GM18870 (cell line): Measurements from ENCODE around the gene AASS.

Experiments
- ATAC-seq: cut with Tn5 transposase; IDR thresholded peaks from one replicate; pipeline ENCODE4 v1.9.1; 2021; ENCODE audit warnings: moderate library complexity; ENCODE audit not compliant: unreplicated experiment

The AASS gene

GRCh38 chr7:122054393-122054792 is 89.7 kb downstream of the AASS start:
- no peak for ATAC-seq

GRCh38 chr7:122046402-122046801 is 97.6 kb downstream of the AASS start:
- ATAC-seq = no peak

GRCh38 chr7:122040147-122040546 is 103.9 kb downstream of the AASS start:
- no peak for ATAC-seq

GRCh38 chr7:122038904-122039303 is 105.1 kb downstream of the AASS start:
- no peak for ATAC-seq

GRCh38 chr7:122038134-122038533 is 105.9 kb downstream of the AASS start:
- no peak for ATAC-seq

GRCh38 chr7:122035876-122036275 is 108.2 kb downstream of the AASS start:
- ATAC-seq = no peak

- ATAC-seq = no peak
Observed at GRCh38 chr7:122033641-122034040, 110.4 kb downstream of the AASS start.

GRCh38 chr7:122027058-122027457 is 117.0 kb downstream of the AASS start:
- no peak for ATAC-seq
